ENCODE results near the gene SIRT2.
A peak's percentile ranks its signal among the peaks of the same experiment; 100 is the strongest.

SIRT2 gene

GRCh38 chr19:38946229-38947010, 47.0 kb upstream of the SIRT2 start:
- no peak for TF ChIP-seq ZNF473 (tag by site-specific recombination; IDR thresholded peaks at IDR 0.05)
- no peak for TF ChIP-seq ZNF140 (tag by site-specific recombination; IDR thresholded peaks at IDR 0.05)
- no peak for TF ChIP-seq ZNF18 (tag by site-specific recombination; IDR thresholded peaks at IDR 0.05)
- no peak for TF ChIP-seq ZNF621 (tag by site-specific recombination; IDR thresholded peaks at IDR 0.05)
- TF ChIP-seq KLF1 (tag by site-specific recombination; IDR thresholded peaks at IDR 0.05), result peak; percentile 42; the same call in 1 of the 2 replicates
- peak; percentile 9; the same call in 1 of the 2 replicates for TF ChIP-seq GLIS1 (tag by site-specific recombination; IDR thresholded peaks at IDR 0.05)
- no peak for TF ChIP-seq ZNF169 (tag by site-specific recombination; IDR thresholded peaks at IDR 0.05)
- no peak for TF ChIP-seq ZSCAN30 (tag by site-specific recombination; IDR thresholded peaks at IDR 0.05)
- TF ChIP-seq PRDM1 (tag by site-specific recombination; IDR thresholded peaks at IDR 0.05), result no peak
- no peak for TF ChIP-seq ZBTB11 (tag by site-specific recombination; conservative IDR thresholded peaks at IDR 0.05; ENCODE audit: low read depth)
- no peak for TF ChIP-seq ZNF292 (tag by site-specific recombination; IDR thresholded peaks at IDR 0.05; ENCODE audit: borderline replicate concordance, low read depth)
- TF ChIP-seq ZNF488 (tag by site-specific recombination; IDR thresholded peaks at IDR 0.05), result no peak
- TF ChIP-seq REST (tag by site-specific recombination; IDR thresholded peaks at IDR 0.05), result peak; percentile 99
- POLR2A ChIA-PET, result interaction anchor here (0.5 kb wide), 1 partner anchor 392 kb away, joined by 4 read pairs; no protein-coding TSS in a partner anchor
- Histone ChIP-seq H3K4me3 (ENCODE audit: low read depth, low read length) (no peak overlapping the region), H3K27ac (ENCODE audit: extremely low read depth, low read depth, low read length) (0 out of 2 replicates have a peak overlapping the region, but pooled peaks have one; percentile 31), H3K9me3 (ENCODE audit: control insufficient read depth, insufficient read depth, low read depth, low read length) (no peaks in the 10 kb centered on the region), H3K36me3 (ENCODE audit: control insufficient read depth in 2 of 2, insufficient read depth in 1 of 2, low read length in 2 of 2) (peaks cover 48 to 78% of the 10 kb centered on the region in 2 experiments), H3K4me1 (ENCODE audit: control insufficient read depth, insufficient read depth, low read length) (no peaks in the 10 kb centered on the region)
- CTCF ChIA-PET, result interaction anchor here (0.7 to 1.7 kb wide), 5 partner anchors 13 to 164 kb away, joined by 3 to 6 read pairs (median 4); partner anchors contain the start of genes MRPS12 and SARS2
